OCI-LY3 (cell line): ENCODE data around the gene MRC2.

Experiments
- EZH2phosphoT487 ChIP-seq: fragments of 200-600 bp; shearing (Covaris generic); IDR thresholded peaks from 2 replicates; pipeline ENCODE4 v1.6.1; 2018; ENCODE audit warnings: antibody characterized with exemption, mixed run types, low read depth
- TF ChIP-seq, protein P1 (sequence below): fragments of 200-600, 300-600 bp; sonication (generic); IDR thresholded peaks from 2 replicates; pipeline ENCODE4 v1.5.1; 2014; ENCODE audit warnings: antibody characterized with exemption, low read length, low read depth

DNA sequence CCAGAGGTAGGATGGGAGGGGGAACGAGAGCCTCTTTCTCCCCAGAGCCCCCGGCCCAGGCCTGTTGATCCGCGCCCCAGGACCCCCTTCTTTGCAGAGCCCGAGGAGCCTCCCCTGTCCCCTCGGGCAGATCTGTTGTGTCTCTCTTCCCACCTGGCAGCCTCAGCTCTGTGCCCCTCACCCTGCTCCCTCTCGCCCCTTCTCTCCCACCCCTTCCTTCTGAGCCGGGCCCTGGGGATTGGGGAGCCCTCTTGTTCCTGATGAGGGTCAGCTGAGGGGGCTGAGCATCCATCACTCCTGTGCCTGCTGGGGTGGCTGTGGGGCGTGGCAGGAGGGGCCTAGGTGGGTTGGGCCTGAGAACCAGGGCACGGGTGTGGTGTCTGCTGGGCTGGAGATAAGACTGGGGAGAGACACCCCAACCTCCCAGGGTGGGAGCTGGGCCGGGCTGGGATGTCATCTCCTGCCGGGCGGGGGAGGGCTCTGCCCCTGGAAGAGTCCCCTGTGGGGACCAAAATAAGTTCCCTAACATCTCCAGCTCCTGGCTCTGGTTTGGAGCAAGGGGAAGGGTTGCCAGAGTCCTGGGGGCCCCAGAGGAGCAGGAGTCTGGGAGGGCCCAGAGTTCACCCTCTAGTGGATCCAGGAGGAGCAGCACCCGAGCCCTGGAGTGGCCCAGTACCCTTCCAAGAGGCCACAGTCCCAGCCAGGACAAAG is 65.4 kb downstream of the MRC2 start:
- TF ChIP-seq, protein P1, sequence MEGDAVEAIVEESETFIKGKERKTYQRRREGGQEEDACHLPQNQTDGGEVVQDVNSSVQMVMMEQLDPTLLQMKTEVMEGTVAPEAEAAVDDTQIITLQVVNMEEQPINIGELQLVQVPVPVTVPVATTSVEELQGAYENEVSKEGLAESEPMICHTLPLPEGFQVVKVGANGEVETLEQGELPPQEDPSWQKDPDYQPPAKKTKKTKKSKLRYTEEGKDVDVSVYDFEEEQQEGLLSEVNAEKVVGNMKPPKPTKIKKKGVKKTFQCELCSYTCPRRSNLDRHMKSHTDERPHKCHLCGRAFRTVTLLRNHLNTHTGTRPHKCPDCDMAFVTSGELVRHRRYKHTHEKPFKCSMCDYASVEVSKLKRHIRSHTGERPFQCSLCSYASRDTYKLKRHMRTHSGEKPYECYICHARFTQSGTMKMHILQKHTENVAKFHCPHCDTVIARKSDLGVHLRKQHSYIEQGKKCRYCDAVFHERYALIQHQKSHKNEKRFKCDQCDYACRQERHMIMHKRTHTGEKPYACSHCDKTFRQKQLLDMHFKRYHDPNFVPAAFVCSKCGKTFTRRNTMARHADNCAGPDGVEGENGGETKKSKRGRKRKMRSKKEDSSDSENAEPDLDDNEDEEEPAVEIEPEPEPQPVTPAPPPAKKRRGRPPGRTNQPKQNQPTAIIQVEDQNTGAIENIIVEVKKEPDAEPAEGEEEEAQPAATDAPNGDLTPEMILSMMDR = peak; percentile 21
- no peak for TF ChIP-seq EZH2phosphoT487
